Mesendoderm (in vitro differentiated cells): Measurements from ENCODE around the gene ZNRF2.
A peak's percentile ranks its signal among the peaks of the same experiment; 100 is the strongest.
"Not testable (repeated sequence)": the region's sequence is repeated elsewhere in the genome, so short reads cannot be mapped to it uniquely, and the experiment has no call there.

ENCODE experiments used
- DNase-seq: peaks from one replicate; pipeline ENCODE4 v3.0.0; 2013
- H2AK5ac ChIP-seq: 2 replicates; pipeline ENCODE4 v1.6.1; 2013; ENCODE audit warnings: low read length, inconsistent platforms
- H2BK120ac ChIP-seq: 2 replicates; pipeline ENCODE4 v1.6.1; 2013; ENCODE audit warnings: low read depth, mild to moderate bottlenecking, low read length, moderate library complexity, mixed read lengths
- H2BK15ac ChIP-seq: replicated peaks from 2 replicates; pipeline ENCODE4 v1.6.1; 2013; ENCODE audit warnings: low read depth, mild to moderate bottlenecking, moderate library complexity
- H2BK5ac ChIP-seq: 2 replicates; pipeline ENCODE4 v1.6.1; 2013; ENCODE audit warnings: low read length, inconsistent platforms
- H3K18ac ChIP-seq: 2 replicates; pipeline ENCODE4 v1.6.1; 2013; ENCODE audit warnings: mild to moderate bottlenecking, low read length, mixed read lengths
- H3K23ac ChIP-seq: one replicate; pipeline ENCODE4 v1.6.1; 2013; ENCODE audit warnings: low read length
- H3K27ac ChIP-seq: 2 replicates; pipeline ENCODE4 v1.5.1; 2013; ENCODE audit warnings: low read depth, mild to moderate bottlenecking, inconsistent platforms, low read length, moderate library complexity
- H3K27me3 ChIP-seq: 2 replicates; pipeline ENCODE4 v1.6.1; 2013; ENCODE audit warnings: low read length, control low read depth, mild to moderate bottlenecking, inconsistent platforms; ENCODE audit not compliant: insufficient read depth, poor library complexity
- H3K36me3 ChIP-seq: 2 replicates; pipeline ENCODE4 v1.6.1; 2013; ENCODE audit warnings: low read length, inconsistent platforms; ENCODE audit not compliant: control insufficient read depth, insufficient read depth
- H3K4ac ChIP-seq: one replicate; pipeline ENCODE4 v1.6.1; 2013; ENCODE audit warnings: low read depth, mild to moderate bottlenecking, low read length, moderate library complexity
- H3K4me1 ChIP-seq: 2 replicates; pipeline ENCODE4 v1.6.1; 2013; ENCODE audit warnings: low read depth, low read length, inconsistent platforms; ENCODE audit not compliant: control insufficient read depth
- H3K4me2 ChIP-seq: 2 replicates; pipeline ENCODE4 v1.6.1; 2013; ENCODE audit warnings: low read length
- H3K4me3 ChIP-seq: 2 replicates; pipeline ENCODE4 v1.5.1; 2013; ENCODE audit warnings: mild to moderate bottlenecking, low read length
- H3K56ac ChIP-seq: one replicate; pipeline ENCODE4 v1.6.1; 2013; ENCODE audit warnings: low read length
- H3K79me1 ChIP-seq: 2 replicates; pipeline ENCODE4 v1.6.1; 2013; ENCODE audit warnings: low read length, inconsistent platforms
- H3K79me2 ChIP-seq: 2 replicates; pipeline ENCODE4 v1.6.1; 2013; ENCODE audit warnings: mild to moderate bottlenecking, low read length; ENCODE audit not compliant: control insufficient read depth, insufficient read depth
- H3K9ac ChIP-seq: 2 replicates; pipeline ENCODE4 v1.6.1; 2013; ENCODE audit warnings: low read length, inconsistent platforms
- H4K5ac ChIP-seq: one replicate; pipeline ENCODE4 v1.6.1; 2013; ENCODE audit warnings: low read length
- H4K8ac ChIP-seq: one replicate; pipeline ENCODE4 v1.6.1; 2013; ENCODE audit warnings: low read depth, mild to moderate bottlenecking, control low read depth, low read length, moderate library complexity
- WGBS: extraction: QIAGEN DNeasy Blood & Tissue Kit; methylation state at CpG from one replicate; pipeline ENCODE4 v1.1.7; 2013; ENCODE audit warnings: low lambda C conversion rate, missing lambda C conversion rate; ENCODE audit not compliant: insufficient coverage; ENCODE audit errors: extremely low coverage; 5-methylcytosine and 5-hydroxymethylcytosine counted together

ZNRF2 gene

GRCh38 chr7:30380294-30380693, 95.9 kb downstream of the ZNRF2 start:
- Histone ChIP-seq H3K79me1 (no peaks in the 10 kb centered on the region), H4K5ac (no peak overlapping the region), H3K27ac (no peak overlapping the region), H3K27me3 (no peaks in the 10 kb centered on the region), H3K4me3 (no peak overlapping the region), H3K4me1 (no peaks in the 10 kb centered on the region), H2BK120ac (no peak overlapping the region), H3K4ac (no peak overlapping the region), H2BK15ac (no peak overlapping the region), H3K9ac (no peak overlapping the region), H4K8ac (no peak overlapping the region), H3K23ac (no peak overlapping the region), H3K4me2 (no peak overlapping the region), H3K36me3 (no peaks in the 10 kb centered on the region), H2AK5ac (no peak overlapping the region), H3K79me2 (no peaks in the 10 kb centered on the region), H3K18ac (no peak overlapping the region), H2BK5ac (no peak overlapping the region), H3K56ac (no peak overlapping the region)
- DNase-seq: no peak
- WGBS: no CpG with 5 or more reads among the region's 2 CpGs

GRCh38 chr7:30380824-30381223, 96.4 kb downstream of the ZNRF2 start:
- not testable (repeated sequence) for H4K5ac ChIP-seq, H3K56ac ChIP-seq, DNase-seq, H2AK5ac ChIP-seq, H3K79me1 ChIP-seq, H3K27ac ChIP-seq, H3K36me3 ChIP-seq, H2BK15ac ChIP-seq, H4K8ac ChIP-seq, H2BK5ac ChIP-seq, H3K27me3 ChIP-seq, H3K79me2 ChIP-seq, H3K4me2 ChIP-seq, H3K18ac ChIP-seq, H3K4me3 ChIP-seq, H3K23ac ChIP-seq, H2BK120ac ChIP-seq, H3K4me1 ChIP-seq, H3K9ac ChIP-seq, H3K4ac ChIP-seq
- WGBS: no CpG with 5 or more reads among the region's 4 CpGs

GRCh38 chr7:30382607-30383006, 98.2 kb downstream of the ZNRF2 start:
- Histone ChIP-seq H3K27ac (no peak overlapping the region), H2AK5ac (no peak overlapping the region), H2BK5ac (no peak overlapping the region), H3K23ac (no peak overlapping the region), H3K4me2 (no peak overlapping the region), H3K4ac (no peak overlapping the region), H3K18ac (no peak overlapping the region), H4K8ac (no peak overlapping the region), H3K56ac (no peak overlapping the region), H3K36me3 (no peaks in the 10 kb centered on the region), H3K4me1 (no peaks in the 10 kb centered on the region), H3K4me3 (no peak overlapping the region), H3K9ac (no peak overlapping the region), H2BK15ac (no peak overlapping the region), H4K5ac (no peak overlapping the region), H2BK120ac (no peak overlapping the region), H3K27me3 (no peaks in the 10 kb centered on the region), H3K79me2 (no peaks in the 10 kb centered on the region), H3K79me1 (no peaks in the 10 kb centered on the region)
- DNase-seq: no peak
- no CpG with 5 or more reads among the region's 1 CpG for WGBS

- Histone ChIP-seq H3K4me3 (no peak overlapping the region), H3K79me1 (no peaks in the 10 kb centered on the region), H3K36me3 (no peaks in the 10 kb centered on the region), H4K8ac (no peak overlapping the region), H3K4me2 (no peak overlapping the region), H3K79me2 (no peaks in the 10 kb centered on the region), H3K4me1 (peaks cover 1% of the 10 kb centered on the region), H2BK120ac (no peak overlapping the region), H3K18ac (no peak overlapping the region), H3K4ac (no peak overlapping the region), H3K56ac (no peak overlapping the region), H2BK15ac (no peak overlapping the region), H3K23ac (no peak overlapping the region), H3K27me3 (no peaks in the 10 kb centered on the region), H3K9ac (no peak overlapping the region), H4K5ac (no peak overlapping the region), H2AK5ac (no peak overlapping the region), H3K27ac (no peak overlapping the region), H2BK5ac (no peak overlapping the region)
- DNase-seq: peak; percentile 4
- no CpG with 5 or more reads among the region's 3 CpGs for WGBS
Observed at GRCh38 chr7:30389791-30390190, 105.4 kb downstream of the ZNRF2 start.

- Histone ChIP-seq H3K23ac (no peak overlapping the region), H2BK15ac (no peak overlapping the region), H3K79me1 (no peaks in the 10 kb centered on the region), H3K4ac (no peak overlapping the region), H3K4me1 (peaks cover 1% of the 10 kb centered on the region), H3K27me3 (no peaks in the 10 kb centered on the region), H4K8ac (no peak overlapping the region), H3K18ac (no peak overlapping the region), H2AK5ac (no peak overlapping the region), H3K27ac (no peak overlapping the region), H3K36me3 (no peaks in the 10 kb centered on the region), H2BK120ac (no peak overlapping the region), H3K56ac (no peak overlapping the region), H3K9ac (no peak overlapping the region), H2BK5ac (no peak overlapping the region), H4K5ac (no peak overlapping the region), H3K4me2 (no peak overlapping the region), H3K79me2 (no peaks in the 10 kb centered on the region), H3K4me3 (no peak overlapping the region)
- DNase-seq: peak; percentile 16
- no CpG with 5 or more reads among the region's 8 CpGs for WGBS
Observed at GRCh38 chr7:30390736-30391636, 106.6 kb downstream of the ZNRF2 start.

GRCh38 chr7:30391806-30392205, 107.4 kb downstream of the ZNRF2 start:
- no peak overlapping the region for H2BK120ac ChIP-seq
- H3K4ac ChIP-seq: no peak overlapping the region
- no peaks in the 10 kb centered on the region for H3K79me2 ChIP-seq
- no peak overlapping the region for H3K23ac ChIP-seq
- no peak overlapping the region for H3K9ac ChIP-seq
- H3K79me1 ChIP-seq: no peaks in the 10 kb centered on the region
- H3K36me3 ChIP-seq: no peaks in the 10 kb centered on the region
- H3K4me3 ChIP-seq: no peak overlapping the region
- H3K27me3 ChIP-seq: no peaks in the 10 kb centered on the region
- no CpG with 5 or more reads among the region's 6 CpGs for WGBS
- no peak overlapping the region for H4K8ac ChIP-seq
- H2BK5ac ChIP-seq: no peak overlapping the region
- H3K4me1 ChIP-seq: peaks cover 1% of the 10 kb centered on the region
- H3K4me2 ChIP-seq: no peak overlapping the region
- no peak overlapping the region for H3K18ac ChIP-seq
- H2BK15ac ChIP-seq: no peak overlapping the region
- no peak overlapping the region for H3K56ac ChIP-seq
- H2AK5ac ChIP-seq: no peak overlapping the region
- no peak for DNase-seq
- H4K5ac ChIP-seq: no peak overlapping the region
- no peak overlapping the region for H3K27ac ChIP-seq
